Left renal pelvis (tissue), 4 donors: ENCODE measurements around the gene RABAC1. TPM values are rescaled to one million over a fixed set of nuclear protein-coding genes. Genes with fewer than 3 reads are reported as not detected.

Experiments
- DNase-seq, 4 donors: peaks; one replicate each; pipeline ENCODE4 v3.0.0-alpha.2; 2013; ENCODE audit warnings: low read depth in 4 of 4, low spot score in 3 of 4
- polyA plus RNA-seq, 4 donors: library from polyadenylated mRNA; unstranded; fragments of 120-200 nt; gene quantifications; one replicate each; pipeline ENCODE4 v1.2.1, GENCODE V29; 2013; ENCODE audit not compliant: insufficient read length in 4 of 4

RABAC1 gene
- polyA plus RNA-seq, 4 donors, result 58.5 to 87.5 (median 69.5) TPM

DNA sequence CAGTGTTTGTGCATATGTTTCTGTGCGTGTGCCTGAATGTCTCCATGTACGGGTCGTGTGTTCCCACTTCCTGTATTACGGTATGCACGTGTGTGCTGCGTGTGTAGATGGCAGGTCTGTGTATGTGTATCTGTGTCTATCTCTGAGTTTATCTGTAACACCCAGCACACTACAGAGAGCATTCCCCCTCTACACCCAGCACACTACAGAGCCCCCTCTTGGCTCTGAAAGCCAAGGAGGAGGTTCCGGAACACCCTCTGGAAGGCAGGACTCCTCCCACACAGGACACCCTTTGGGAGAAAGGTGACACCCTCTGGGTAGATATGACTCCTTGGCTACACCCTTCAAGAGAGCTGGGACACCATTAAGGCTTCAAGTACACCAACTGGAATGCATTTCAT lies 28.8 kb downstream of the RABAC1 start:
- DNase-seq, result no peak

DNA sequence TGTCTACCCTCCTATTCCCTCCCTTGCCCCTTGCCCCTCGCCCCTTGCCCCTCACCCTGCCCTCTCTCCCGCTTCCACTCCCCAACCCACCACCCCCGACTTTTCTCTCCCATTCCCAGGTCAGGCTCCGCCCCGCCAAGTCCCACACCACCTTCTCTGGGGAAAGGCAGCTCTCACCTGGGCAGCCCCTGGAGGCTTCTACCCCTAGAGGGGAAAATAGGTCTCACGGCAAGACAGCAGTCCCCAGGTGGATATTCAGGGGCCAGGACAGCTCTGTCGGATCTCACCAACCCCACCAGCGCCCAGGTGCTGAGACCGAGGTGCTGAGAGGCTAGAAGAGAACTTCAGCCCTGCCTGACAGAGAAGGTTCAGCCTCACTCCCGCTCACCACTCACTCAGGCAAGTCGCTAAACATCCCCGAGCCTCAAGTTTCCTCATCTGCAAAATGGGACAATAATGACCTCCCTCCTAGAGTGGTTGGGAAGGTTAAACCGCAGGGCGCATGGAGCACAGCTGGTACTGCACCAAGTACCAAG lies 29.5 kb downstream of the RABAC1 start:
- DNase-seq, result no peak

DNA sequence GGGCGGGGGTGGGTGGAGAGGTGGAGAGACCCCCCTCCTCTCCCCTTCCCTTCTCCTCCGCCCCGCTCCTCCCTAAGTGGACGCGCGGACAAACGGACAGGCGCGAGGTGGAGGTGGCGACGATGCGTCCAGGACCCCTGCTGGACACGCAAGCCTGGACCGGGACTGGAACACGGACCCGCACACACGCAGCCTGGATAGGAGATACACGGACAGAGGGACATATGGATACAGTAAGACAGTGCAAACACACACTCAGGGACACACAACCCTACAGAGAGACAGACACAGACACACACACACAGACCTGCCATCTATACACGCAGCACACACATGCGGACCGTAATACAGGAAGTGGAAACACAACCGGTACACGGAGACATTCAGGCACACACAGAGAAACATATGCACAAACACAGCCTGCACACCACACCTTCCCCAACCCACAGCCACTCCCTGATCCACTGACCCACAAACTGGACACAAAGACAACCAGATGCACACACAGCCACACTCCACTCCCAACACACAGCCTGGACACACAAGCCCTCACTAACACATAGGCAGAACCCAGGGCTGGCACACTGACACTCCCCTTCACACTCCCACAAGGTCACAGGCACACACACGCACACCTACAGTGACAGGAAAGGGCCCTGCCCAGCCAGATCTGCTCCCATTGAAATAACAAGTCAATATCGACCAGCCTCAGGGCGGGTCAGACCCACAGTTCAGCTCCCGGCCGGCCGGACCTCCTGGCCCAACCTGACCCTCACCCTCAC lies 30.2 kb downstream of the RABAC1 start:
- no peak for DNase-seq

DNA sequence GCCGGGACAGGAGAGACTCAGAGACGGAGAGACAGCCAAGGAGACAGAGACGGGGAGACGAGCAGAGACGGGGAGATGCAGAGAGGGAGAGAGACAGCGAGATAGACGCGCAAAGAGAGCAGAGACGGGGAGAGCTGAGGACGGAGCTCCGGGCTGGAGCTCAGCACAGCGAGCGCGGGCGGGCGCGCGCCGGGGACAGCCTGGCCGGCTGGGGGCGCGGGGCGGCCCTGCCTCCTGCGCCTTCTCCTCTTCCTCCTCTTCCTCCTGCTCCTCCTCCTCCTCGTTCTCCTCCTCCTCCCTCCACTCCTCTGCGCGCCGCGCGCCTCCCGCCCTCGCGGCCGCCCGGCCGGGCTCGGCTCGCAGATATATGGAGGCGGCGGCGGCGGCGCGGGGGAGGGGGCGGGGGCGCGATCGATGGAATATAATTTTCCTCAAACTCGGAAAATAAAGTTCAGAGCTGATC lies 30.9 kb downstream of the RABAC1 start, which contains the start of gene ERFL:
TSS of gene ERFL (minus strand) at position 229 of the 463 bp plus-strand sequence. CDS start 15,530 bp downstream, outside the sequence.
- no peak for DNase-seq

DNA sequence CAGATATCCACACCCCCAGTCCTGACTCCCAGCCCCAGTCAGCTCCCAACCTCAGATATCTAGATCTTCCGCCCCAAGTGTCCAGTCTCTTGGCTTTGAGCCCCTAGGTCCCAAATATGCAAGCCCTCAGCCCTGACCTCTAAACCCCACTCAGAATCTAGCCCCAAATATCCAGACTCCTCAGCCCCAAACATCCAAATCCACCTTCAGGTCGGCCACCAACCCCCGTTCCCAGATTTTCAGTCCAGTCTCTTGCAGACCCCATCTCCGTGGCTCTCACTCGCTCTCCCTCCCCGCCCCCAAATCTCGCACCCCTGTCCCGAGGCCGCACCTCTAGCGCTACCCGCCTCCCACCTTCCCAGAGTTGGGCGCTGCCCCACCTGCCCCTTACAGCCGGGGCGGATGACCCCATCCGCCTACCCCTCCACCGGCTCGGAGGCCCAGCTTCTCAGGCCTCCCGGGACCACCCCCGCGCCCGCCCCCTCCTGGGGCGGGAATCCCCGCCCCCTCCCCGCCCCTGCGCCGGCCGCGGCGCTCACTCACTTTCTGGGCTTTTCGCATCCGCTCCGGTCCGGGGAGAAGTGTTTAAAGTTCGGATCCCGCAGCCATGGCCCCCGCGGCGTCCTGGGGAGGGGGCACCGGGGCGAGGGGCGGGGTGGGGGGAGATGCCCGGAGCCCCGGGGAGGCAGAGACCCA lies 31.5 kb downstream of the RABAC1 start:
- DNase-seq, result no peak

DNA sequence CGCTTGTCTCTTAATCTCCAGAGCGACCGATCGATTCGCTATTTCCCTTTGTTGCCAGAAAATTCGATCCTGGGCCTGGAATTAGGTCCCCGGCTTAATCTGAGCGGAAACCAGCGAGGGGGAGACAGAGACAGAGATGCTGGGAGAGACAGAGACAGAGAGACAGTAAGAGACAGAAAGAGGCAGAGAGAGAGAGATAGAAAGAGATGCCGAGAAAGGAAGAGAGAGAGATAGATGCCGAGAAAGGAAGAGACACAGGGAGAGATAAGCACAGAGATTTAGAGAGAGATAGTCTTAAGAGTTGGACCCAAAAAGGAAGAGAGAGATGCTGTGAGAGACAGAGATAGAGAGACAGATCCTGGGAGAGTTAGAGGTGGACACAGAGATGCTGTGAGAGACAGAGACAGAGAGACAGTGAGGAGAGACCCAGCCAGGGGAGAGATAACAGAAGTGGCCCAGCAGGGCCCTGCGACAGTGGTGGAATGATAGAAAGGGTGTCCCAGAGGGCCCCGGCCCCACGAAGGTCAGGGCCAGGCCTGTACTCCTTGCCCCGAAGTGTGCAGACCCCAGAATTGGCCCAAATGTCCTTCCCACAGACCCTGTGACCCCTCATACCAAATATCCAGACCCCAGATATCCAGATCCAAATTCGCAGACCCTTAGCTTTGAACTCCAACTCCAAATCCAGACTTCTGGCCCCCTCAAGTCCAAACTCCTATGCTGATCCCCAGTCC lies 32.2 kb downstream of the RABAC1 start:
- no peak for DNase-seq

DNA sequence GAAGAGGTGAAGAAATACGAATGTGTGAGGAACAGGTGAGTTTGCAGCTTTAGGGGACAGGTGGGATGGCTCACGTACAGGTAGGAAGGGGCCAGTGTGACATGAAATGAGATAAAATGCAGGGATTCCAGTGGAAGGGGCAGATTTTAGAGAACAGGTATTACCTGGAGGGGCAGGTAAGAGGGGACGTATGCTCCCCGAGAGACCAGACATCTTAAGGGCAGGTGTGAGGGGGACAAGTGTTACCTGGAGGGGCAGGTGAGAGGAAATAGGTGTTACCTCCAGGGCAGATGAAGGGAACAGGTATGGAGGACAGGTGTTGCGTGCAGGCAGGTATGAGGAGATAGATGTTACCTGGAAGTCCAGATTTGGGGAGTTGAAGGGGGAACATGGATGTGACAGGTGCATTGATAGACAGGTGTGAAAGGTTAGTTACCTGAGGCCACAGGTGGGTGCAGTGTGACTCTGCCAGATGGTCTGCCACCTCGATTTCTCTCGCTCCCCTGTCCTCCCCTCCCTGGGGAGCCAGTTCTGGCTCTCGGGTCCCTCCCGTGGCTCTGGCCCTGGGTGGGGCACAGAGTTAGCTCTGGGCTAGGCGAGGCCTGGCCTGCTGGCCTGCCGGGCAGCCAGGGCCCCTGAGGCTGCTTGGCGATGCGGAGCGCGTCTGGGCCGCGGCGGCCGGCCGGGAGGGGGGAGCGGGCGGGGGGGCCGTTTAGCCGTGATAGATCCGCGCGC lies 32.9 kb downstream of the RABAC1 start:
- DNase-seq, result no peak

DNA sequence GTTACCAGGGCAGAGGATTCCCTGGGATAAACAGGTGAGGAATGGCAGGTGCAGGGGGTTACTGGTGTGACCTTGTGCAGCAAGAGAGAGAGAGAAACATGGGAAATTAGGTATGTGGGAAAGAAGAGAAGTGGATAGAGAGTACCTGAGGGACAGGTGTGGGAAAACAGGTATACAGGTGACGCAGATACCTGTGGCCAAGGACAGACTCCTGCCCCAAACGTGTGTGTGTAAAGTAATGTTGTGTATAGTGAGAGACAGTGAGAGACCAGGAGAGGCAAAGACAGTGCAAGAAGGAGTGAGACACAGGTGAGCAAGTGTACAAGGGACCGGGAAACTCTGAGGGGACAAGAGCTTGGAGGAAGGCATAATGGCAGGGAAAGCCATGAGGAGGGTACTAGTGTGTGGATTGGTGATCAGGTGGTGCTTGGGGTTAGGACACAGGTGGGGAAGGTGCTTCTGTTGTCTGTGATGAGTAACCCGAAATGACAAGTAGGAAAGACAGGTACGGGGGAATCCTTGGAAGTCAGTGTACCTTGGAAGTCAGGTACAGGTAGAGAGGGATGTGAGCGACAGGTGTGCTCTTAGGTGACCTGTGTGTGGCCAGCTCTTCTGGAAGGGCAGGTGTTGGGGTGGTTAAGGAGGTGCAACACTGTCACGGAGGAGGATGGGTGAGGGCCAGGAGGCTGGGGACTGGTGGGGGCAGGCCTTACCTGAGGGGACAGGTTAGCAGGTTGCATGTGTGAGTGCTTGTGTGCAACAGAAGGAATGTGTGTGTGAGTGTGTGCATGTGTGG lies 33.7 kb downstream of the RABAC1 start:
- DNase-seq, result no peak

DNA sequence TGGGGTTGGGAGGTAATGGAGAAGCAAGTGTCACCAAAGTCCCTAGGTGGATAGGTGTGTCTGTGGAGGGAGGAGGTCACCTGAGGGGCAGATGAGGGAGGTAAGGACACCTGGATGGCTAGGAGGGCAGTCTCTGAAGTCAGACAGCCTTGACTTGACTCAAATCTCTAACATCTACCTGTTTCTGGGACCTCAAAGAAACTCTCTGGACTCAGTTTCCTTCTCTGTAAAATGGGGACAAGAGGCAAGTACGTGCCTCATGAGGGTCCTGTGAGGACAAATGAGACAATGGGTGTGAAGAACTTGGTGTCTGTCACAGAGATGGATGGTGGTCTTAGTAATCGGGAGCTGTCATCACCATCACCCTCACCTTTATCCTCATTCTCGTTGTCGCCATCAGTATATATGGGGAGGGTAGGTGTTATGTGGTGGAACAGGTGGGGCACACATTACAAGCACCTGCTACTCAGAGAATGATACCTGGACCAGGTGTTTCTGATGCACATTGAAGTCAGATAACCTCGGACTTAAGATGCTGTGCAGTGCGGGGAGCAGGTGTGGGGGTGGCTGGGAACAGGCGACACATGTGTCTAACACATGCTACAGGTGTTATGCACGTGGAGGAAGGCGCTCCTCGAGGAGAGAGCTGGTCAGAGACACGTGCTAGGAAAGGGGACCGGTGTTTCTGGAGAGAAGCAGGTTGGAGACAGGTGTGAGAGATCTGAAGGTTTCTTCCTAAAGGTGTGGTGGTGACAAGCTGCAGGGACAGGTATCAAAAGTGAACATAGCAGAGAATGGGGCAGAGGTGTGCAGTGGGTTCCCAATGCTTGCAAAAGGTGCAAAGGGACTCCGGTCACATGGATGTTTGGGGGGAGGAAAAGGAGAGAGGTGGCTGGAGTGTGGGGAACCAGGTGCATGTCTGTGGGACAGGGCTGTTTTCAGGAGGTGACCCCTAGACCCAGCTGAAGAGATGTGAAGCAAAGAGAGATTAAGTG lies 34.7 kb downstream of the RABAC1 start:
- DNase-seq, result no peak

DNA sequence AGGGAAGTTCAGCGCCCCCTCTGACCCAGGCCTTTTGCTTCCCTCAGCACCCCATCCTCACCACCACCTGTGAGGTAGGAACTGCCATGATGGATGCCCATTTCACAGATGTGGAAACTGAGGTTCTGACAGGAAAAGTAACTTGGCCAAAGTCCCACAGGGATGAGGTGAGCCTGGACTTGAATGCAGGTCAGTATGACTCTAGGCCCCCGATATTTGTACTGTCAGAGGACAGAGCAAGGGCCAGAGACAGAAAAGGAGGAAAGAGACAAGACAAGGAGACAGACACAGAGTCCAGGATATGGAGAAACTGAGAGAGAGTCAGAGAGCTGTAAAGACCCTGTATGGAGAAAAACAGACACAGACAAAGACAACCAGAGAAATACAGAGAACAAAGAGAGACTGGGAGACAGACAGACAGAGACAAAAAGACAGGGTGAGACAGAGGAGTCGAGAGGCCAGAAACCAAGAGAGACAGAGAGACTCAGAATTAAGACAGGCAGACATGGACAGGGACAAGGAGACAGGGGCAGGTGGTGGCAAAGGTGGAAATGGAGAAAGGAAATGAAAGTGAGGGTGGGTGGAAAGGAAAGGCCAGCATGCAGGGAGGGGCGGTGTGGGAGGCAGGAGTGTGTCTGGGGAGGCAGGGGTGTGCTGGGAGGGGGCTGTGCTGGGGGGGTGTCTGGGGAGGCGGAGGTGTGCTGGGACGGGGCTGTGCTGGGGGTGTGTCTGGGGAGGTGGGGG lies 35.9 kb downstream of the RABAC1 start:
- no peak for DNase-seq

DNA sequence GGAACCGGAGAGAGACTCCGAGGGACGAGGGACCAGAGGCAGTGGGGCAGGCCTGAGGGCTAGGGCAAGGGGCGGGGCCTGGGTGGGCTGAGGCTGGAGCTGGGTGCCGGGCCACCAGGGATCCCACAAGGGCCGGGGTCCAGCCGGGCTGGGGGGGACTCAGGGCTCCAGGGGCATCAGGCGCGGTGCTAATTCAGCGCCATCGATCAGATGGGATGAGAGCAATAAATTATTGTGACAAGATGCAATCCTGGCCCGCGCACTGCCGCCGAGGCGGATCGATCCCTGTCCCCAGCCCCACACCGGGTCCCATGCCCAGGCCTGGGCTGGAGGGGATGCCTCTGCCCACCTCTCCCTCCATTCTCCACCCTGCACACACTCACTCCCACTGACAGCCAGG lies 36.5 kb downstream of the RABAC1 start:
- no peak for DNase-seq

DNA sequence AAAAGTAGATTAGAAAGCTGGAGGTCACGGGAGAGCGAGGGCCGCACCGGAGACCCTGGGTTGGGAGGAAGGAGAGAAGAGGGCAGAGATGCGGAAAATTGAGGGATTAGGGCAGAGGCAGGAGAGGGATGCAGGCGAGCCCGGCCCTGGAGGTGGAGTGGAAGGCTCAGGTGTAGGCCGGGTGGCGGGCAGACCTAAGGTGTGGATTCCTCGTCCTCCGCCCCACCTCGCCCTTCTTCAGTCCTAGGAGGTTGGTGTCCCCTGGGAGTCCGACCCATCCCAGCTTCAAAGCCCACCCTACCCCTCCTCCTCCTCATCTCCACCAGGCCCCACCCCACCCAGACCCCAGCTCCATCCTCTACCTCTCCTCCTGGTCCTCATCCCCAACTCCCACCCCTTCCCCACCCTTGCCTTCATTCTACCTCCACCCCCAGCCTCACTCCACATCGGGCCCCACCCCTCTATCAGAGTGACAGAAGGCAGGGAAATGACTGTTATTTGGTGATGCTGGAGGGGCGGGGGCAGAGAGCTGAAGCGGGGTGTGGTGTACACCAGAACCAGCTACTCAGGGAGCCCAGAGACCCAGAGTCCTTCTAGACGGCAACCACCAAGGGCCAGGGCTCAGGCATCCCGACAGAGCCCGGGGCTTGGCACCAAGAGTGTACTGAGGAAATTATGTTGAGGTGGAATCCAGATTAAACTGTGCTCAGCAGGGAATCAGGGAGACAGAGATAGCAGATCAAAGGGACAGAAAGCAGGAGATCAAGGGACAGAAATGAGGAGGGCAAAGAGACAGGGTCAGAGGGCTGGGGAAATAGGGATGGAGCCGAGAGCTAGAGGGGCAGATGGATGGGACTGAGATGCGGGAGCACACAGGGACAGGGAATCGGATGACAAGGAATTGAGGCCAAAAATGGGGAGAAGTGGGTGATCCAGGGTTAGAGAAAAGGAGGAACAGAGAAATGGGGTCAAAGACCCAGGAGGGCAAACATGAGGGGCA lies 37.2 kb downstream of the RABAC1 start:
- DNase-seq, result no peak

DNA sequence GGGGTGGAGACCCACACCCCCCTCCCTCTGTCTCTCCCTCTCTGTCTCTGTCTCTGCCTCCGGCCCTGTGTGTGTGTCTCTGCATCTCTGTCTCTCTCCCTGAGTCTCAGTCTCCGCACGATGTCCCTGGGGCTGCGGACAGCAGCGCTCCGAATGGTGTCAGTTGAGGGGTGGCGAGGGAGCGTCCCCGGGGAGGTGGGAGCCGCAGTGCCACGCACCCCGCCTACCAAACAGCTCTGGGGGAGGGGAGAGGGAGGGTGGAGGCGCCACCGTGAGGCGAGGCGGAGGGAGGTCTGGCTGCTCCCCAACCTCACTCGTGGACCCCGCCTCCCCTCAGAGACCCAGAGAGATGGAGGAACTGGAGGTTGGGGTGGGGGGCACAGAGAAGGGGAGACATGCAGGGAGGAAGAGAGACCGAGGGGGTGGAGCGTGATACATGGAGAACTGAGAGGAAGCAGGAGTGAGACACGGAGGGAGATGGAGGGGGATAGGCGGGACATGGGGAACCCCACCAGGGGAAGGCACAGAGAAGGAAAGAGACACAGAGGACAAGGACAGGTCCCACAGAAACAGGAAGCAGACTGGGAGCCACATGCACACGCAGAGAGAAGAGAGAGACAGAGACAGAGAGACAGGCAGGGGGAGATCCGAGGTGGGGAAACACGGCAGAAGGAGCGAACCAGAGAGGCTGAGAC lies 38.1 kb downstream of the RABAC1 start:
- no peak for DNase-seq

DNA sequence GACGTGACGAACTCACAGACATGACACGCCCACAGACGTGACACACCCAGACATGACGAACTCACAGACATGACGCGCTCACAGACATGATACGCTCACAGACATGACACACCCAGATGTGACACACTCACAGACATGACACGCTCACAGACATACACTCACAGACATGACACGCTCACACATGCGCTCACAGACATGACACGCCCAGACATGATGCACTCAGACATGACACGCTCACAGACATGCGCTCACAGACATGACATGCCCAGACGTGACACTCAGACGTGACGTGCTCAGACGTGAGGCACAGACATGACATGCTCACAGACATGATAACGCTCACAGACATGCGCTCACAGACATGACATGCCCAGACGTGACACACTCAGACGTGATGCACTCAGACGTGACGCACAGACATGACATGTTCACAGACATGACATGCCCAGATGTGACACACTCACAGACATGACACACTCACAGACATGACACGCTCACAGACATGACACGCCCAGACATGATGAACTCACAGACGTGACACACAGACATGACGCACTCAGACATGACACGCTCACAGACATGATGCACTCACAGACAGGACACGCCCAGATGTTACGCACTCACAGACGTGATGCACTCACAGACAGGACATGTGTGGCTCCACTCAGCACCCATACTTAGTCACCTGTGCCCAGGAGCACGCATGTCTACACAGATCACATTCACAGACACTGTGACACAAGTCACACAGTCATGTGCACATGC lies 39.0 kb downstream of the RABAC1 start:
- DNase-seq, result no peak

DNA sequence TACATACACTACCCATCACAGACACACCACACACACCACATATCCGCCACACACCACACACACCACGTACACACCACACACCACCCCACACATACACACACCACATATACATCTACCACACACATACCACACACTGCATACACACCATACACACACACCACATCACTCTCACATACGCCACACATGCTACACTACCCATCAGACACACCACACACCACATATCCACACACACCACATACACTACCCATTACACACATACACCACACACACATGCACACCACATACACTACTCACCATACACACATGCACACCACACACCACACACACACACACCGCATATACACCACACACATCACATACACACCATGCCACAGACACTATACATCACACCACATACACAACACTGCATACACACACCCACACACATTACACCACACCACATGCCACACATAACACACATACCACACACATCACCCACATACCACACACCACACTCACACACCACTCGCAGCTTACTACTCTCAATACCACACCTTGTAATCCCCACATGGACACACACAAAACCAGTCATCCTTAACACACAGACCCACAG lies 40.4 kb downstream of the RABAC1 start:
- no peak for DNase-seq
